ENCODE measurements around the gene SOX18. TPM values are rescaled to one million over a fixed set of nuclear protein-coding genes. Genes with fewer than 3 reads are reported as not detected.

SOX18 gene
- total and polyA plus RNA-seq, 2 of the 13 experiments (the other 11 are each of a cell fraction or from before 2014, with no cell fraction given), result 1.6 to 1.9 TPM

GRCh38 chr20:64049060-64049877 is at the start of gene SOX18 (continued):
- TF ChIP-seq UBTF (CRISPR knock-in tag; IDR thresholded peaks at IDR 0.05), result peak; percentile 84
- 0 out of 2 replicates have a peak, but pooled peaks have one; percentile 32 for TF ChIP-seq ATF7-NPFF (CRISPR knock-in tag; IDR thresholded peaks at IDR 0.05; ENCODE audit: low read depth)
- TF ChIP-seq ZMAT3 (CRISPR knock-in tag; conservative IDR thresholded peaks at IDR 0.05), result 0 out of 2 replicates have a peak, but pooled peaks have one; percentile 9
- 0 out of 4 replicates have a peak, but pooled peaks of 1 of the 2 experiments have one; percentile 32 for TF ChIP-seq POLR2A (IDR thresholded peaks at IDR 0.05; ENCODE audit: insufficient read depth in 1 of 2, low read depth in 2 of 2, low read length in 2 of 2)
- TF ChIP-seq ZNF331 (CRISPR knock-in tag; IDR thresholded peaks at IDR 0.05), result peak; percentile 45; the same call in 1 of the 2 replicates
- TF ChIP-seq ZNF770 (CRISPR knock-in tag; IDR thresholded peaks at IDR 0.05), result no peak
- peak; percentile 44; the same call in 1 of the 2 replicates for TF ChIP-seq STAG1 (CRISPR knock-in tag; IDR thresholded peaks at IDR 0.05)
- 0 out of 2 replicates have a peak, but pooled peaks have one; percentile 35 for TF ChIP-seq FOXM1 (CRISPR knock-in tag; IDR thresholded peaks at IDR 0.05)
- peak; percentile 66 for TF ChIP-seq ZBTB14 (CRISPR knock-in tag; IDR thresholded peaks at IDR 0.05)
- peak; percentile 33; the same call in 1 of the 2 replicates for TF ChIP-seq MLXIP (CRISPR knock-in tag; IDR thresholded peaks at IDR 0.05; ENCODE audit: borderline replicate concordance)
- peak; percentile 38; the same call in 1 of the 2 replicates for TF ChIP-seq SIN3A (IDR thresholded peaks at IDR 0.05; ENCODE audit: borderline replicate concordance, low read depth, low read length)
- no peak for TF ChIP-seq FOXA3 (CRISPR knock-in tag; IDR thresholded peaks at IDR 0.05)
- no peak for TF ChIP-seq ZNF841 (CRISPR knock-in tag; IDR thresholded peaks at IDR 0.05; ENCODE audit: borderline replicate concordance)
- no peak for TF ChIP-seq GMEB1 (CRISPR knock-in tag; IDR thresholded peaks at IDR 0.05; ENCODE audit: borderline replicate concordance)
- peak; percentile 17; the same call in 1 of the 2 replicates for TF ChIP-seq MAFF (IDR thresholded peaks at IDR 0.05; ENCODE audit: low read depth, low read length)
- TF ChIP-seq ZNF564 (CRISPR knock-in tag; IDR thresholded peaks at IDR 0.05), result 0 out of 2 replicates have a peak, but pooled peaks have one; percentile 16
- peak; percentile 59 for TF ChIP-seq POLR2AphosphoS5 (IDR thresholded peaks at IDR 0.05; ENCODE audit: low read depth, low read length)
- peak; percentile 2; the same call in 1 of the 2 replicates for TF ChIP-seq SMC3 (IDR thresholded peaks at IDR 0.05; ENCODE audit: low read length)
- peak; percentile 26; the same call in 1 of the 2 replicates for TF ChIP-seq NR2F2 (IDR thresholded peaks at IDR 0.05; ENCODE audit: borderline replicate concordance, low read depth)

Measured in HepG2 (cell line).